Measurements from ENCODE around the gene AQP3. TPM values are rescaled to one million over a fixed set of nuclear protein-coding genes. Genes with fewer than 3 reads are reported as not detected.

Gene AQP3
- total and polyA plus RNA-seq, 2 experiments from 2014 or later, result 97.1 to 123 TPM

GRCh38 chr9:33443464-33444154 lies 3.8 kb downstream of the AQP3 start:
- Histone ChIP-seq H3K9me3 (ENCODE audit: low read depth) (no peaks in the 10 kb centered on the region), H3K27ac (peak overlapping the region; percentile 88), H3K9me2 (replicated peaks; ENCODE audit: insufficient read depth) (no peaks in the 10 kb centered on the region), H4K20me1 (ENCODE audit: insufficient read depth, poor library complexity, severe bottlenecking) (no peaks in the 10 kb centered on the region), H3K4me2 (no peak overlapping the region), H3K4me3 (no peak overlapping the region), H3K27me3 (no peaks in the 10 kb centered on the region), H3K36me3 (replicated peaks; ENCODE audit: insufficient read depth, low read depth) (no peaks in the 10 kb centered on the region), H2AFZ (no peak overlapping the region), H3K4me1 (ENCODE audit: insufficient read depth) (peaks cover 23% of the 10 kb centered on the region), H3K79me2 (no peaks in the 10 kb centered on the region)
- no peak for TF ChIP-seq CTCF (IDR thresholded peaks at IDR 0.05; ENCODE audit: poor library complexity)
- no peak for DNase-seq (ENCODE audit: low spot score)
- 85% methylated on average over 10 of the region's 10 CpGs for WGBS (ENCODE audit: low lambda C conversion rate, missing lambda C conversion rate)

- Histone ChIP-seq H3K4me3 (no peak overlapping the region), H3K9me3 (ENCODE audit: low read depth) (no peaks in the 10 kb centered on the region), H3K27me3 (no peaks in the 10 kb centered on the region), H3K27ac (no peak overlapping the region), H3K36me3 (replicated peaks; ENCODE audit: insufficient read depth, low read depth) (no peaks in the 10 kb centered on the region), H3K4me2 (no peak overlapping the region), H4K20me1 (ENCODE audit: insufficient read depth, poor library complexity, severe bottlenecking) (no peaks in the 10 kb centered on the region), H3K4me1 (ENCODE audit: insufficient read depth) (peaks cover 23% of the 10 kb centered on the region), H2AFZ (no peak overlapping the region), H3K9me2 (replicated peaks; ENCODE audit: insufficient read depth) (no peaks in the 10 kb centered on the region), H3K79me2 (no peaks in the 10 kb centered on the region)
- TF ChIP-seq EZH2 (IDR thresholded peaks at IDR 0.05; ENCODE audit: borderline replicate concordance) (no peak), CTCF (IDR thresholded peaks at IDR 0.05; ENCODE audit: poor library complexity) (no peak), EZH2phosphoT487 (IDR thresholded peaks at IDR 0.05; ENCODE audit: low read depth, severe bottlenecking, unreplicated experiment) (no peak)
- DNase-seq (ENCODE audit: low spot score), result no peak
- WGBS (ENCODE audit: low lambda C conversion rate, missing lambda C conversion rate), result 76% methylated on average over 7 of the region's 9 CpGs
Observed at GRCh38 chr9:33443047-33443446, 4.3 kb downstream of the AQP3 start.

- WGBS (ENCODE audit: low lambda C conversion rate, missing lambda C conversion rate), result 93% methylated on average over 12 of the region's 15 CpGs
- peaks cover 27% of the 10 kb centered on the region for H3K4me1 ChIP-seq (ENCODE audit: insufficient read depth)
- TF ChIP-seq EZH2 (IDR thresholded peaks at IDR 0.05; ENCODE audit: borderline replicate concordance) (no peak), EZH2phosphoT487 (IDR thresholded peaks at IDR 0.05; ENCODE audit: low read depth, severe bottlenecking, unreplicated experiment) (no peak), CTCF (IDR thresholded peaks at IDR 0.05; ENCODE audit: poor library complexity) (no peak)
- no peaks in the 10 kb centered on the region for H3K36me3 ChIP-seq (replicated peaks; ENCODE audit: insufficient read depth, low read depth)
- no peaks in the 10 kb centered on the region for H4K20me1 ChIP-seq (ENCODE audit: insufficient read depth, poor library complexity, severe bottlenecking)
- no peaks in the 10 kb centered on the region for H3K9me2 ChIP-seq (replicated peaks; ENCODE audit: insufficient read depth)
- no peak for DNase-seq (ENCODE audit: low spot score)
- no peak overlapping the region for H3K27ac ChIP-seq
- H3K4me3 ChIP-seq, result no peak overlapping the region
- H2AFZ ChIP-seq, result no peak overlapping the region
- H3K79me2 ChIP-seq, result no peaks in the 10 kb centered on the region
- H3K27me3 ChIP-seq, result no peaks in the 10 kb centered on the region
- H3K4me2 ChIP-seq, result no peak overlapping the region
- no peaks in the 10 kb centered on the region for H3K9me3 ChIP-seq (ENCODE audit: low read depth)
Observed at GRCh38 chr9:33442125-33442524, 5.3 kb downstream of the AQP3 start.
